ENCODE measurements around the gene GPR12.
"Not testable (repeated sequence)": the region's sequence is repeated elsewhere in the genome, so short reads cannot be mapped to it uniquely, and the experiment has no call there.

Gene GPR12

DNA sequence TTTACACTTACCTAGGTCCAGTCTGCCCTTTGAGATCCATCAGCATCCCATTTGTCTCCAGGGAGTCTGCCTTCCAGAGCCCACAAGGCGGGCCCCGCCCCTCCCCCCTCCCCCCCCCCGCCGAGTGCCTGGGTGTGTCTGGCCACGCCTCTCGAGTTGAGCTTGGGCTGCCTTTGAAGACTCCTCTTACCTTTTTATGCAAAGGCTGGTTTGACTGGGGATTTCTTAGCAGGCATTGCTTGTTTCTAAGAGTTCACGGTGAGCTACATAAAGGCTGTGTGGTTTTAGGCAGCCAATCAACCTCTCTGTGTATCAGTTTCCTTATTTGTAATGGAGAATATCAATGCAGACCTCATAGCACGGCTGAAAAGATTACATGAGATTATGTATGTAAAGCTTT, 11.3 kb downstream of the GPR12 start:
- no peak for DNase-seq (ENCODE audit: extremely low read depth in 1 of 2, low read depth in 1 of 2)

DNA sequence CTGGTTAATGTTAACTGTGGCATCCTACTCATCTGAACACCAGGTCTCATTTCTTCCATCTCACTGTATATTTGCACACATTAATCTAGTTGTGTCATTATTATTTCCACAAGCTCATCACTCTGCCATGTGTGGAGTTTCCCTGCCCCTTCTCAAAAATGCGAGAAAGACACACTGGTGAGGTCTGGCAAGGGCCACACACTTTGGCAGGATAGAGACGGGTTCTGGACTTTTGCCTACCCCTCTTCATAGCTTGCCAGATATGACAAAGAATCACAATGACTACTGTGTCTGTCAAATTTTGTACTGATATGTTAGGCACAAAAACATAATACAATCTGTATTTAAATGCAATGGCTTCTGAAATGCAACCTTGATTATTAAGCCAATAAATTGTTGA, 12.9 kb downstream of the GPR12 start:
- DNase-seq (ENCODE audit: extremely low read depth in 1 of 2, low read depth in 1 of 2): no peak

DNA sequence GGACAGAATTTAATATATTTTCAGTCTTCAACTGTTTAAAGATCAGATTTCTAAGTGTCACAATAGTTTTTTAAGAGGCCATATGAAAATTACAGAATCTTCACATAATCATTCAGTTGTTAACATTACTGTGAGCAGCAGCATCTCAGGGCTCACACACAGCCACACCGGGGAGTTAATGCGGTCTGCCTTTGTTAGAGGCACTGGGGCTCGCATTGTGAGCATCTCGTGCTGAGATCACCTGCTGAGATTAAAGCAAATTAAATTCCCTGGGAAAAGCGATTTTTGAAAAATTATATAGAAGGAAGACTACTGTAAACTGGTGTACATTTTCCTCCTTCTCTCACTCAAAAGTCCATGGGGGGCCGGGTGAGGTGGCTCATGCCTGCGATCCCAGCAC, 16.6 kb downstream of the GPR12 start:
- no peak for DNase-seq (ENCODE audit: extremely low read depth in 1 of 2, low read depth in 1 of 2)

DNA sequence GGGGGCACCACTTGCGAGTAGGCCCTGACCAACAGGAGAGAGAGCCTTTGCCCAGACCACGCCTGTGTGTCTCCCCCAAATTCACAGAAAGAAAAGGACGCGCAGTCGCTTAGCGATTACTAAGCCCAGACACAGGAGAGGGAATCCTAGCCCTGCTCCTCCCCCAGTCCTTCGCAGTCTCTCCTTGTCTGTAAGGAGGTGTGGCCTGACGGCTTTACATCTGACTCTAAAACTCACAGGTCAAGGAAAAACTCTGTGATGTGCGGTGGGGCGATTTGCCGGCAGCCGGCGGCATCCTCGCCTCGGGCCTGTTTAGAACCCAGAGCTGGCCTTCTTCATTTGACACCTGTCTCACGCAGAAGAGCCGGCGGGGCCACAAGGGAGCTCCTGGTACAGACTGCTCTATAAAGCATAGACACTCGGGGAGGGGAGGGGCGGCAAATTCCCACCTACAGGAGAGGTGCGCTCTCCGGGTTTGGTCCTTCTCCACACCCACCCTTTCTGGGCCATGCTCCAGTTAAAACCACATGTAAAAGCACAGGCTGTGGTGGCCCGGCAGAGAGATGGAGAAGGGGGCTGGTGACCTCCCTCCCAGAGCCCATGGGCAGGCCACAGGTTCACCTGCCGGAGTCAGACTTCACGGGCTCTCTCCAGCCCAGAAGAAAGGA, 17.8 kb downstream of the GPR12 start:
- DNase-seq (ENCODE audit: extremely low read depth in 1 of 2, low read depth in 1 of 2): no peak

DNA sequence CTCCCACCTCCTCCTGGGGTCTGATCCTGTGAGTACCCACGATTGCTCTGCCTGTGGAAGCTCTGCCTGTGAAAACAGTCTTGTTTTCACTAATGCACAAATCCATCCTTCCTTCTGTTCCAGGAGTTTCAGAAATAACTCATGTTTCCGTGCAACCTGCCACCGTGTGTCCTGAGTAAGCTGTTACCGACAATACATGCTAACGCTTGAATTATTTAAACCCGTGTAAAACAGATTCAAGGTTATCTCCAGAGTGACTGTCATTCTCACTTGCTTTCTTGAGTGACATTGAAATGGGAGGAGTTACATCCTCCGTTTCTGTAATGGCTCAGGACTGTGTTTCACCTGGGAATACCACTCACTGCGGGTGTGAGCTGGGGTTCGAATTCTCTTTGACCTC, 24.9 kb downstream of the GPR12 start:
- DNase-seq (ENCODE audit: extremely low read depth in 1 of 2, low read depth in 1 of 2): no peak

DNA sequence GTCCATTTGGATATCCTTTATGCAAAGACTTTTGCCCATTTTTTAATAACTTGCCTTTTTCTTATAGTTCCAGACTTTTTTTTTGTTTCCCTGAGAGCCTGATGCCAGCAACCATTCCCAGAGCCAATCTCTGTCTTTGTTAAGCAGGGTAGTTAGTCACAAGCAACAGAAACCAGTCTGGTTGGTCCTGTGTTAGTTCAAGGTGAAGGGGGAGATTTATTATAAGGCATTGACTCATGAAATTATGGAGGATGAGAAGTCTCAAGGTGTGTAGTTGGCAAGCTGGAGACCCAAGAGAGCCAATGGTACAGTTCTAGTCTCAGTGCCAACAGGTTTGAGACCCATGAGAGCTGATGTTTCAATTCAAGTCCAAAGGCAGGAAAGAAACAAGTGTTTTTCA, 33.0 kb downstream of the GPR12 start:
- DNase-seq (ENCODE audit: extremely low read depth in 1 of 2, low read depth in 1 of 2): no peak

DNA sequence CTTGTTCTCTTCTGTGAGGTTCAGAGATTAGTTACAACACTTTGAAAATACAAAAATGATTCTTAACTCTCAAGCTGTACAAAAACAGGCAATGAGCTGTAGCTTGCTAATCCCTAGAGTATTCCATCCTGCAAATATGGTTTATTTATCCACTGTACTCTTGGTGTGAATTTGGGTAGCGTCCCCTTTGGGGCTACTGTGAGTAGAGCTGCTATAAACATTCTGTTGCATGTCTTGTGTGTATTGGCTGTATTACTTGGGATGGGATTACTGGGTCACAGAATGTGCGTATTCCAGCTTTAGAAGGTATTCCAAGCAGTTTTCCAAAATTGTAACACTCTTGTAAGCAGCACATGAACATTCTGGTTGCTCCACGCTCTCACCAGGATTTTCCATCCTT, 33.5 kb downstream of the GPR12 start:
- no peak for DNase-seq (ENCODE audit: extremely low read depth in 1 of 2, low read depth in 1 of 2)

DNA sequence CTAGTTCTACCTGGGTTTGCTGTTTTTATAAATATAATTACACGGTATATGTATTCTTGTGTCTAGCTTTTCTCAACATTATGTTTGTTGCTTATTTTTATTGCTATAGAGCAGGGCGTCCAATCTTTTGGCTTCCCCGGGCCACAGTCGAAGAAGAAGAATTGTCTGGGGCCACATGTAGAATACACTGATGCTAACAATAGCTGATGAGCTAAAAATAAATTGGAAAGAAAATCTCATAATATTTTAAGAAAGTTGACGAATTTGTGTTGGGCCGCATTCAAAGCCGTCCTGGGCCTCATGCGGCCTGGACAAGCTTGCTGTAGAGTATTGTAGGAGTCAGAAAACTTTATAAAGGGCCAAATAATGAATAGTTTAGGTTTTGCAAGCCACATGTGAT, 33.9 kb downstream of the GPR12 start:
- DNase-seq (ENCODE audit: extremely low read depth in 1 of 2, low read depth in 1 of 2): no peak

DNA sequence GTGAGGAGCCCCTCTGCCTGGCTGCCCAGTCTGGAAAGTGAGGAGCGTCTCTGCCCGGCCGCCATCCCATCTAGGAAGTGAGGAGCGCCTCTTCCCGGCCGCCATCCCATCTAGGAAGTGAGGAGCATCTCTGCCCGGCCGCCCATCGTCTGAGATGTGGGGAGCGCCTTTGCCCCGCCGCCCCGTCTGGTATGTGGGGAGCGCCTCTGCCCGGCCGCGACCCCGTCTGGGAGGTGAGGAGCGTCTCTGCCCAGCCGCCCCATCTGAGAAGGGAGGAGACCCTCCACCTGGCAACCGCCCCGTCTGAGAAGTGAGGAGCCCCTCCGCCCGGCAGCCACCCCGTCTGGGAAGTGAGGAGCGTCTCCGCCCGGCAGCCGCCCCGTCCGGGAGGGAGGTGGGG, 37.0 kb downstream of the GPR12 start:
- DNase-seq (ENCODE audit: extremely low read depth in 1 of 2, low read depth in 1 of 2): not testable (repeated sequence)

DNA sequence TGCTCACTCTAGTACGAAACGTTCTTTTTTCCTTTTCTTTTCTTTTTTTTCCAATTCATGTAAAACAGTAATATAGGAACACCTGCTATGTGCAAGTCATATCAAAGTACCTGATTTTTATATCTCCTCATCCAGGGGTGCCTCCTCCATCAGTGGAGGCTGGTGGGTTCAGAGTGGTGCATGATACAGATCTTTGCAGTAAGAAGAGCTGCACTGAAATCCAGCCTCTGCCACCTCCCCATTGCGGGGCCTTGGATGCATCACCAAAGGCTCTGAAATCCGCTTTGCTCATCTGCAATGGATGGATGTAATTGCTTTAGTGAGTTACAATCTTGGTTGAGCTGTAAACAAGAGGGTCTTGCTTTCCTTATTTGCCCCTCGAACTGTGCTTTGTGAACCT, 38.3 kb downstream of the GPR12 start:
- no peak for DNase-seq (ENCODE audit: extremely low read depth in 1 of 2, low read depth in 1 of 2)

DNA sequence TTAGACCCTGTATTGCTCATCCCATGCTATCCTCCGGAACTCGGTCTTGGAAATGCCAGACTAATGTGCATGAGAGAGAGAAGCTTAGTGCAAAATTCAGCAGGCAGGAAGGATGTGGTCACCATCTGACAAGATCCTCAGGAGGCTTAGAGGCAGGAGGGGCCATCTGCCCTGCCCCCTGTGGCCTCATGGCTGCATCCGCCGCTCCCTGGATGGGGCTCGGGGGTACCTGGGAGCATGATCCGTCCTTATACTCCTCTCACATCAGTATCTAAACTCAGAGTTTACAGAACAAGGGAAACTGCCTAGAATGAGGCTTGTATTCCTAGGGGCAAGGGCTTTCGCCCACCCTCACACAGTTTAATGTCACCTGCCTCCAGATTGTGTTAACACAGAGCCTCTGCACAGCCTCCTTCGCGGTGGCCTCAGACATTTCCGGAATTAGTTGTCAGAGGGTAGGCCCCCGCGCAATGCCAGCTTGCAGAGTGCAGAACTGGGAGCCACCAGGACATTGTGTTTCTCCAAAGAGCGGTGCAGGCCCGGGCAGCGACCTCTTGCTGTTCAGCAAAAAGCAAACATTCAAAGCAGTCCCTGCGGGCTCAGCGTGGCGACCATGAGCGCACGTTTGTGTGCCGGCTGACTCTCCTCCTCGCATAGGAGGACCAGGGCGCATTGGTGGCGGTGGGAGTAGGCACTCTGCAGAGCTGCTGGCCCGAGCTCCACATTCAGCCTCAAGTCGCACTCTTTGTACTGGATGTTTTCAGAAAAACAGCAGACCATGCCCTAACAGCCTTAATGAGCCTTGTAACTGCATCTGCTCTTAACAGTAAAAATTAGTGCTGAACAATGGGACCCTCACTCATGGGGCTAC, 39.1 kb downstream of the GPR12 start:
- peak; percentile 6 to 11 for DNase-seq (ENCODE audit: extremely low read depth in 1 of 2, low read depth in 1 of 2)

DNA sequence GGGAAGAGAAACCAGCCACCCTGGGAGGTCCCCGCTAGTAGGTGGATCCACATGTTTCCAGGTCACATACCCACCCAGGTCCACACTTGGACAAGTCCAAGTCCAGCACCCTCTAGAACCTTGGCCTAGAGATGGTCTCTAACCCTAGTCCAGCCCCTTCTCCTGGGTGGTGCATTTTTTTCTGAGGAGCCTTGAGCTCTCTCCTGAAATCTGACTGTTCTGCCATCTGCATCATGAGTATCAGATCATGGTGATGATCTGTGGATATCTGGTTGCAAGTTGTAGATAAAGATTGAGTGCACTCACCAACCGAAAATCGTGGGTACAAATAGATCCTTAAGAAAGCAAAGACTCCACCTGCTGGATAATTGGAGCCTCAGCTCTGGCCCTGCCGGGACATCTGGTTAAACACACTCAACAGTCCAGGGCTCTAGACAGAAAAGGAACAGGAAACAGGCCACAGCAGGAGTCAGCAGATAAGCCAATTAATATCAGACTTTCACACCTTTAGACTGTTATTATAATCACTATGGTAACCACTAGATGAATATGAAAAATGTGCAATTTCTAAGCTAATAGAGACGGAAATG, 41.1 kb downstream of the GPR12 start:
- no peak for DNase-seq (ENCODE audit: extremely low read depth in 1 of 2, low read depth in 1 of 2)

DNA sequence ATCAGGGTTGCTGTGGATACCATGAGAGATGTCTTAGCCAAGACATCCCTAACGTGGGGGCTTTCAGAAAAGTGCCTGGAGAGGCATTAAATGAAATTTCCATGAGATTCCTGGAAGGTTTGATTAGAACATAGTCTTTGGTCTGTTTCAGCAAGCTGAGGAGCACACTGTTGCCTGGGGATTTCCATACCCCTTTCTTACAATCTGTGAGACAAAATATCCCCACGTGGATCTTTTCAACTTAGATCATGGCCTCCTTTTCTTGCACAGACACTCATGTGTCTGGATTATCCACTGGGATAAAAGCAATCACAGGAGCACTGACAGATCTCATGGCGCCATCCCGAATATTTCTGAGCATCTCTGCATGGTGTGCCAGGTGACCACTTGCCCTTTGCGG, 41.7 kb downstream of the GPR12 start:
- DNase-seq (ENCODE audit: extremely low read depth in 1 of 2, low read depth in 1 of 2): no peak

DNA sequence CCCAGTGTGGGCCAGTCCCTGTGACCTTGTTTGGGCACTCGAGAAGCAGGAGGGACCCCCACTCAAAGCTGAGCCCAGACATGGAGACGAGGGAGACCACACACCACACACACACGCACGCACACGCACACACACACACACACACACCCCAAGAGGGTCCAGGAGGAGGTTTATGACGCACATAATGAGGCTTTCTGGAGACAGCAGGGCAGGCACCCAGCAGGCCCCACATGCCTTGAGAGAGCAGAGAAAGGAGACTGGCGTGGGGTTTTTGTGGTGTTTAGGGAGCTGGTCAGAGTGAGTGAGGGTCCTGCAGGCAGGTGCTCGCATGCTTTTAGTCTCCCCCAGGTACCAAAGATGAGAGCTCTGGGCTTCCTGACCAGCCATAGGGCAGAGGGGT, 42.4 kb downstream of the GPR12 start:
- DNase-seq (ENCODE audit: extremely low read depth in 1 of 2, low read depth in 1 of 2): no peak

DNA sequence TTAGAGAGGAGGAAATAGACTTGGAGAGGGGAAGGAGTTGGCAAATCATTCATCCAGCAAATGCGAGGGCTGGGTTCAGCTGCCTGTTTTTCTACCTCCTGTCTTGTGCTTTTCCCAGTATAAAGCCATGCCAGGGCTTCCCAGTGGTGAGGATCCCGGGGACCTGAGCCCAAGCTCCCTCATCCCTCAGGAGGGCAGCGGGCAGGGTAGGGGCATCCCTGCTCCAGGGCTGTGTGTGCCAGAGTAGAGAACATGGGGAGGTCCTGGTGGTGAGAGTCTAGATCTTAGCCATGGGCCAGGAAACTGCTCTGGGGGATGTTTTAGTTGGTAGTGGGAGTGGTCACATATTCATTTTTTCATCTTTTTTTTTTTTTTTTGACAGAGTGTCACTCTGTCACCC, 43.6 kb downstream of the GPR12 start:
- no peak for DNase-seq (ENCODE audit: extremely low read depth in 1 of 2, low read depth in 1 of 2)

DNA sequence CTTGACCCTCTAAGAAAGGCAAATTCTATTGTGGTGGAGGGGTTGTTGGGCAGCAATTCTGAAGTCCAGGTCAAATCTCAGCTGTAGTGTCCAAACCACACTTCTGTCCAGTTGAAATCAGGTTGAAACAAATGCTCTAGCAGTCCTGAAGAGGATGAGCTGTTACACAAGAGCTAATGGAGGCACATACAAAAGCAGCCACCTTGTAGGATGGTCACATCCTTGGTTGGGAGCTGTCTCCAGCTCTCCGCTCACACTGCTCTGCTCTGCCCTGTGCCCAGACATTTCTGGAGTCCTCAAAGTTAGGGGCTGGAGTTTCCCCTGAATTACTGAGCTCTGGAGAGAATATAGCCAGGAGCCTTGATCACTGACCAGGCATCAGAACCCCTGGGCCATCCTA, 47.2 kb downstream of the GPR12 start:
- DNase-seq (ENCODE audit: extremely low read depth in 1 of 2, low read depth in 1 of 2): no peak

DNA sequence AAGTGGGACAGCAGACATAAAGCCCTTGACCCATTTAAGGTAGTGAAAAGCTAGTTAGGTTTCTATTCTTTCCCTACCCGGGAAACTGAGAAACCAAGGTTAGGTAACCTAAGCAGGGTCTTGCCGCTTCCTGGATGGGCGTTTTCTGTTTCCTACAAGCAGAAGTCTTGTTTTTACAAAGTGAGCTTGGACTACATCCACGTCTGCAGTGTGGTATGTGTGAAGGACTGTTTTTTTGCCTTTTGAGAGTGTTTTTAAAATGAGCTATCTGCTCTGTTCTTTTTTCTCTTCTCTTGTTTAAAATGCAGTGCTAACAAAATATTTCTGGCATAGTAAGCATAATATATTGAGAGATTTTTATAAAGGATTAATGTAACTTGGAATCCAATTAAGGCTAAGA, 49.4 kb downstream of the GPR12 start:
- DNase-seq (ENCODE audit: extremely low read depth in 1 of 2, low read depth in 1 of 2): no peak

DNA sequence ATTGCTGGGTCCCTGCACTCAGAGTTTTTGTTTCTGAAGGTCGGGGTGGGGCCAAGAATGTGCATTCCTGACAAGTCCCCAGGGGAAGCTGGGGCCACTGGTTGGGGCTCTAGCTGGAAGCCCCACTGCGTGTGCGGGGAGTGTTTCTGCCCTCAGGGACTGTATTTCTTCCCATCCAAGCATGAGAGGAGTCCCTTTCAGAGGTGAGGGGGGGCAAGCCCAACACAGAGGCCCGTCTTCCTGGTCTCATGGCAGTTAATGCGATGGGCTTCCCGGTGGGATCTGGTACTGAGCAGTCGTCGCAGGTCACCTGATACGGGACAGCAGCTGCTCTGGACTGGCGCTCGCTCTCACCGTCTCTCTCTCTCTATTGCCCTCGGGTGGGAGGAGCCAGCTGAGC, 50.4 kb downstream of the GPR12 start:
- DNase-seq (ENCODE audit: extremely low read depth in 1 of 2, low read depth in 1 of 2): no peak

DNA sequence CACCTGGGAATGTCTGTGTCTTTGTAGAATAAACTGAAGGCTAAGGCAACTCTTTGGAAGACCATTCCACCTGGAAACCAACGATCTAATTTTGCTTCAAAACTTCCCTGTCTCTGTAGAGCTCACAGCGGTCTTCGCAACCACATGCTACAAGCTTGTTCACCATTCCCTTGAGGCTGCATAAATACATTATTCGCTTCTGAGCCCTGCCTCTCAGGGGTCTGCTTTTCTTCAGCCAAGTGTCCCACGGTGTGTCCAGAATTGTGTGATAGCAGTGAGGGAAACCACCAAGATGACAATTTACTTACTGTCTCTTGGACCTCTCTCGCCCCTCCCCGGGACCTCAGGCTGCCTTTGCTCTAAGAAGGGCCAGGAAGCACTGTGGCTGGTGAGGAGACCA, 51.1 kb downstream of the GPR12 start:
- DNase-seq (ENCODE audit: extremely low read depth in 1 of 2, low read depth in 1 of 2): no peak

DNA sequence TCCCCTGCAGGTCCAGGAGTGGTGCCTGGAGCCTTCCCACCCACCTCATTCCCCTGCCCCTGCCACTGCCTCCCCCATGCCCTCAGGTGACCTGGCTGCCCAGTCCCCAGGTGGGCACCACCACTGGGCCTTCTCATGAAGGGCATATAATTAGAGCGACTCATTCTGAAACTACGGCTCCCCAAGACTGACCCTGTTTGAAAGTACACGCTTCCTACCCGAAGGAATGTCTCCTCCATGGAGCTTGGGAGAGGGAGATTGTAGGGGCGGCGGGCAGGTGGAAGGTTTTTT, 52.6 kb downstream of the GPR12 start:
- DNase-seq (ENCODE audit: extremely low read depth in 1 of 2, low read depth in 1 of 2): no peak

DNA sequence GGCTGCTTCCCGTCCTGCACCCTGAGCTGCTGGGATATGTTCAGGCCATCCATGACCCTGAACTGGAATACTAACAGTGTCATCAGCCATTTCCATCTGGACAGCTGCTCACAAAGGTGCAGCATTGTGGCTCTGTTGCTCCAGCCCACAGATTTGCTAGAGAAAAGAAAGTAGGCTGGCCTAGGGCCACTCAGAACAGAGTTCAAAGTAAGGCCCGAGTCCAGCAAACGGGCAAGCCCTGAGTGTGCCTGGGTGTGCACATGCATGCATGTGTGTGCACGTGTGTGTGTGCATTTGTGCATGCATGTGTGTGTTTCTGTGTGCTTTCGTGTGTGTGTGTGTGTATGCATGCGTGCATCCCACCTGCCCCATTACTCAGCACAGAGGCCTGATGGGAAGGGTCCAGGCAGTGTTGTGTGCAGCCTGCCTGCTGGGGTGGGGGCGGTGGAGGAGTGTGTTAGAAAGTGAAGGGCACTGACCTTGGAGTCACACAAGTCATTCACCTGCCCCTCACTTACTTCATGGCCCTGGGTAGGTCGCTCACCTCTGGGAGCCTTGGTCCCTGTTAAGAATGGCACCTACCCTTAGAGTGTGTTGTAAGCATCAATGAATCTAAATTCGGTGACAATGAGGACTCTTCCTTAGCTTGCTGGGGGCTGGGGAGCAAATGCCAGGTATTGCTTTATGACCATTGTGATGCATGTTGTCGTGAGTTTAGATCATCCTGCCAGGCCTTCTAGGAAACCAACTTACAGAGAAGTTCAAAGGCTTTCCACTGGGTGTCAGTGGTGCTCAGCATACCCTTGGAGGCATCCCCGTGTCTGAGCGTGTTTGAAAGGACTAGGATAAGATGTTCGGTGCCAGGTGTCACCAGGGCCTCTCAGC, 53.2 kb downstream of the GPR12 start:
- peak in 1 of 2 donors; percentile 13 for DNase-seq (ENCODE audit: extremely low read depth in 1 of 2, low read depth in 1 of 2)
